HG03103 (cell line): ENCODE measurements around the gene SPEF2.
"Not testable (repeated sequence)": the region's sequence is repeated elsewhere in the genome, so short reads cannot be mapped to it uniquely, and the experiment has no call there.

Source experiments
- ATAC-seq: cut with Tn5 transposase; IDR thresholded peaks from one replicate; pipeline ENCODE4 v1.9.1; 2021; ENCODE audit warnings: low read depth; ENCODE audit not compliant: unreplicated experiment

The SPEF2 gene

DNA sequence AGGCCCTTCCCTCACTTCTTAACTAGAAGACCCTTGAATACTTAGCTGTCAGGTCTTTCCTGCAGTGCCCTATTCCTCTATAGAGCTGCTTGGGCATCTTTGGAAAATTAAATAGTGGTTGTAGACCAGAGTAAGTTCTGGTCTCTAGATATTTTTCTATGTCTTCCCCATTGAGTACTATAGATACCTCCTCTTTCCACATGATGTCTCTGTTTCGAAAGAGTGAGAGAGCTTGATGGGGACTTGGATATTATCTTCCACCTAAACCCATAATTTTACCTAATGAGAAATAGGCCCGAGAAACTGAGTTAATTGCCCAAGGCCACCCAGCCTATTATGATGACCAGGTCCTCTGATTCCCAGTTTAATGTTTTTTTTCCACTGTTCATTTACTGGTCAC is 40.2 kb downstream of the SPEF2 start:
- no peak for ATAC-seq

GRCh38 chr5:35659556-35659955 is 41.9 kb downstream of the SPEF2 start:
- no peak for ATAC-seq

GRCh38 chr5:35660451-35660850 is 42.8 kb downstream of the SPEF2 start:
- ATAC-seq: no peak

- no peak for ATAC-seq
These were observed 46.9 kb downstream of the SPEF2 start for GRCh38 chr5:35664584-35664983.

GRCh38 chr5:35665096-35665495 is 47.4 kb downstream of the SPEF2 start:
- ATAC-seq: no peak

DNA sequence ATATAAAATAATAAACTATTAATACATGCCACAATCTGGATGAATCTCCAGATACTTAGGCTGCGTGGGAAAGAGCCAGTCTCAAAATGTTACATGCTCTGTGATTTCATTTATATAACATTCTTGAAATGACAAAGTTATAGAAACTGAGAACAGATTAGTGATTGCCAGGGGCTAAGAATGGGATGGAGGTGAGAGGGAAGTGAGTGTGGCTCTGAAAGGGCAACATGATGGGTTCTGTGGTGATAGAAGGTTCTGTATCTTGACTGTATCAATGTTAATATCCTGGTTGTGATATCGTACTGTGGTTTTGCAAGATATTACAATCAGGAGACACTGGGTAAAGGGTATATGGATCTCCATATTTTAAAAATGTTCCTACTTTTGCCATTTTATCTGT is 50.7 kb downstream of the SPEF2 start:
- no peak for ATAC-seq

DNA sequence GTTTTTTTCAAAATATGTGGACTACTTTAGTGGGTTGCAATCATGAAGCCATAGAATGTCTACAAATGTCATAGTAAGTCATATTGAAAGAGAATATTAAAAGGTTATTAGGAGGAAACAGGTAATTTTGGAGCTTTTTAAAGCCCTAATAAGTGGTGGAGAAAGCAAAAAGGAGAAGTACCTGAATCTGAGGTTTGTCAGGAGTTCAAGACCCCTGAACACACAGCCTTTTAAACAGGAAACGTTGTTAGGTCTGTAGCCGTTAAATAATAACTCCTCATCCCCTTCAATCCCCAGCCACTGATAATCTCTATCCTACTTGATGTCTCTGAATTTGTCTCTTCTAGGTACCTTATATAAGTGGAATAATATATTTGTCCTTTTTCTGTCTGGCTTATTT is 51.1 kb downstream of the SPEF2 start:
- ATAC-seq: no peak

- no peak for ATAC-seq
These were observed 54.1 kb downstream of the SPEF2 start for GRCh38 chr5:35671541-35672295.

DNA sequence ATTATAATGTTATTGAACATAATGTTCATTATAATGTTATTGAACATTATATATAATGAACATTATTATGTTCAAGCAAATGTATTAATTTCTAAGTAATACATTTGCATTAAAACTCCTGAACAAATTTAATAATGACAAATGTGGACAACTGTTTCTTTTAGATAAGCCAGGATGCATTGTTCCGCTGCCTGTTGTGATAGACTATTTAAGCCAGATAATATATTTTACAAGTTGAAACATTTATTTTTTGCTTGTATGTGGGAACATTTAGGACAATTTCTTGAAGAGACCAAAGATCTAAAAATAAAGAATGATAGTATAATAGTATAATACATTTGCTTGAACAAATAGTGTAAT is 54.6 kb downstream of the SPEF2 start:
- ATAC-seq: not testable (repeated sequence)

- no peak for ATAC-seq
These were observed 55.3 kb downstream of the SPEF2 start for GRCh38 chr5:35672995-35673394.

DNA sequence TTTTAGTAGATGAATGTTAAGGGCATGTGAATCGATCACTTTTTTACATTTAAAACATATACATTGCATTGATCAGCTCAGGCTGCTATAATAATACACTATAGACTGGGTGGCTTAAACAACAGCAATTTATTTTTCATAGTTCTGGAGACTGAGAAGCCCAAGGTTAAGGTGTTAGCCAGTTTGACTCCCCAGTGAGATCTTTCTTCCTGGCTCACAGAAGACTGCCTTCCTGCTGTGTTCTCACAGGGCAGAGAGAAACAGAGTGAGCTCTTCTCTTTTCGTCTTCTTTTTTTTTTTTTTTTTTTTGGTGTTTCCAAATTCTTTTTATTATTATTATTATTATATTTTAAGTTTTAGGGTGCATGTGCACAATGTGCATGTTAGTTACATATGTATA is 56.4 kb downstream of the SPEF2 start:
- no peak for ATAC-seq

- no peak for ATAC-seq
These were observed 57.7 kb downstream of the SPEF2 start for GRCh38 chr5:35675392-35675791.

- ATAC-seq: no peak
These were observed 60.2 kb downstream of the SPEF2 start for GRCh38 chr5:35677878-35678277.

GRCh38 chr5:35678661-35679060 is 61.0 kb downstream of the SPEF2 start:
- ATAC-seq: no peak

GRCh38 chr5:35679357-35679756 is 61.7 kb downstream of the SPEF2 start:
- no peak for ATAC-seq

DNA sequence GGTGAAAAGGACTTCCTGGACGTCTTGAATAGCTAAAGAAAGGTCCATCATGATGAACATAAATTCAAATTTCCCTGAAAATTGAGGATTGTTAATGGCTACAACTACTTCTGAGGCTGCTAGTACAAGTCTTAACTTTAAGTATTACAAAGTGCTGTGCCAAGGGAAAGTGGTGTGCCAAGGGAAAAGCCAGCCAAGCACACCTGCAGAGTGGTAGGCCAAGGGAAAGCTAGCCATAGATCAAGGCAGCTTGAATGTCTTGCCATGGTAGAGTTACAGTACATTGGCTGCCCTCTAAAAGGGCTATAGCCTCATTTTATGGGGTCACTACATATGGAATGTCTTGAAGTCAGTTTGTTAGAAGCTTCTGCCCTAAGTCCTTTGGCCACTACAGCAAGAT is 64.2 kb downstream of the SPEF2 start:
- ATAC-seq: no peak

GRCh38 chr5:35683466-35683865 is 65.8 kb downstream of the SPEF2 start:
- no peak for ATAC-seq

DNA sequence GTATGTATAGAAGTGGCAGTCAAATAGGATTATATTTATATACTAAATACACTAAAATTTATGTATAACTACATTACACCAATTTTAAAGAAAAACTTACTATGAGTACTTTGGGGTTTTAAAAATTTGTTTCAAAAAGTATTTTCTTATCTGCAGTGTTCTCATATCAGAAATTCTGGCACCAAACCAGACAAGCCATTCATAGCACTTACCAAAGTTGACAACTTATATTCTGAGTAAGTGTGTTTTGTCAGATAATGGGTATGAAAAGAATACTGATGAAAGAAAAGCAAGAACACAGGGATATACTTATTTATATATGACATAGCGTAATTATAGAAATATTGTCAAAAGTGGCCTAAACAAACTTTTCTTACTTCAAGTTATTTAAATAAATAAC is 67.5 kb downstream of the SPEF2 start:
- no peak for ATAC-seq

DNA sequence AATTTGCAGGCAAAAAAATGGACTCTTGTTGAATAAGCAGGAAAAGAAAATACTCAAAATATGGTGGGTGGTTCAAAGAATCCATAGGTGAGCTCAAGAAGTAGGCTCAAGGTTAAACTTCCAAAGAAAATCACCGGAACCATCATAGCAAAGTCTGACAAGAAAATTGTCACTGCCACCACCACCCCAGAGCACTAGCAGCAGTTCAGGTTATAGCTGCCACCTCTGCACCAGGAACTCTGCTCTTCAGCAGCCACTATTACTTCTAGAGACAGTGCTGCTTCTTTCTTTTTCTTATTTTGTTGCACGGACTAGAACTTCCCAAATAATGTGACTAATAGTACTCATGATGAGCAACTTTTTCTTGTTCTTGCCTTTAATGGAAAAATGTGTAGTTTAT is 70.3 kb downstream of the SPEF2 start:
- ATAC-seq: no peak

DNA sequence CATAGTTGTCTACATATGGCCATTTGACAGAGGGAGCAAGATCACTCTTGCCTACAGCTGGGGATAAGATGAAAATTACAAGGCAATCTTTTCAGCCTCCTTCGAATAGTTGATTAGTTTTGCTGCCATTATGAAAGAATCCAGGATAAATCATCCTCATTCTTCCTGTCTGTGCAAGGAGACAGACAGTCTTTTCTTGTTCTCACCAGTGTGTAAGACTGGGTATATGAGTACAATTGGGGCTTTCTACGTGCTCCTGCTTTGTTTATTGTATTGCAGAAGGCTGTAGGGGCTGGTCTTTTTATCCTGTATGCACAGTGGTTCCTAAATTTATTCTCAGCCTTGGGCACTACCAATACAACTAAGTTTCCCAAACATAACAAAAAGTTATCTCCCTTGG is 76.8 kb downstream of the SPEF2 start:
- ATAC-seq: no peak

DNA sequence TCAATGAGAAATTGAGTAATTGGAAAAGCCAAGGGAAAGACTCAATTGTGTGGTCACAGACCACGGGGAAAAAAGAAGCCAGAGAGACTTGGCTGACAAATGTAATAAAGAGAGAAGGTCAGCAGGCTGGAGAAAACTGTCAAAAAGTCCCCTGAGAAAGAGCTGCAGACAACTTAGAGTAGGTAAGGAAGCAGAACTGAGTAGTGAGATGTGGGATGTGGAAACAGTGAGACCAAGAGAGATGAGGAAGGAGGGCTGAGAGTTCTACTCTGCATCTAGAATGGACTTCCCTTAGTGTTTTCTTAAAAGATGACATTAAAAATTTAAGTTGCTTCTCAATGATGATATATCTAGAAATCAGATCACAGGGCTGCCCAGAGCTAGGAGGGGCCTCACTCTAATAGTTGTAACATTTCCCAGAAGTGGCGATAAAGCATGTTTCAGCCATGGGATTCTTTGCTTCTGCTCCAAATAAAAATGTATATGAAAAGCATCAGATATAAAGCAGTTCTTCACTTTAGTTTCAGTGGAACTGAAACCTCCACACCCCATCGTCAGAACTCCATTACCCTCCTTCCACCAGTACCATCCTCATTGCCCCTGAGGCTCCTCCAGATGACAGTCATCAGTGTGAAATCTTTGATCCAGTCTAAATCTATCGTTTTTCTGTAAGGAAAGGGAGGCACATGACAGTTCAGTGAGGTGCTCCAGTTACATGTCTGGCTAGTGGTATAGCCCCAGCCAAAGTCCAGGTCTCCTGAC is 80.6 kb downstream of the SPEF2 start:
- ATAC-seq: no peak

DNA sequence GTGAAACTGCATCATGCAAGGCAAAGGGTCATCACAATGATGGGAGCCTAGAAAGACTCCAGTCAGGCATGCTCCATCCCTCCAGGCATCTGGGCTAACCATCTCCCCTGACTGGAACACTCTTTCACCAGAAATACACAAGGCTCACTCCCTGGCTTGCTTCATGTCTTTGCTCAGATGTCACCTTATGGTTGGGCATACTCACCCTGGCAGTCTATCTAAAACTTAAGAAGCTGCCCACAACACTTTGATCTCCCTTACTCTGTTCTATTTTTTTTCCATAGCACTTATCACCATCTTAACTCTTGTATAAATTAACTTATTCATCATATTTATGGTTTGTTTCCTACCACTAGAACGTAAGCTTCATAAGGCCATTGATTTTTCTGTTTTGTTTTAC is 90.0 kb downstream of the SPEF2 start:
- no peak for ATAC-seq
